K562 (cell line): Measurements from ENCODE around the gene CLASP1. TPM values are rescaled to one million over a fixed set of nuclear protein-coding genes. Genes with fewer than 3 reads are reported as not detected.

Experiments
- ATAC-seq: fragments of 200-7000 bp; cut with Tn5 transposase; 3 replicates; pipeline ENCODE4 v1.9.1; 2020; ENCODE audit warnings: moderate library complexity
- BruUV-seq: library from RNA; stranded (reverse); fragments of 400-500 nt; replicated peaks from 2 replicates; lab custom pipeline; 2021; lab: Mats Ljungman, UMichigan
- CTCF ChIA-PET: fragments of 300-600 bp; formaldehyde crosslinking; extraction: SDS; loops from one replicate; lab custom pipeline; 2021; ENCODE audit warnings: low intra/inter-chr PET ratio; lab: Yijun Ruan, JAX
- POLR2A ChIA-PET: fragments of 300-600, 350-650 bp; sonication (Branson Sonifier 250); formaldehyde crosslinking; extraction: SDS; loops from one replicate; lab custom pipeline; 2021; ENCODE audit warnings: antibody characterized with exemption, inconsistent platforms; lab: Yijun Ruan, JAX
- DNase-seq, 4 experiments: peaks; one replicate each; pipeline versions ENCODE4 v3.0.0 to v3.0.0-alpha.2; 2011 to 2018; ENCODE audit warnings: low spot score in 3 of 4, mixed read lengths in 3 of 4; ENCODE audit errors: extremely low read depth in 1 of 4
- FAIRE-seq: peaks from 2 replicates; lab custom pipeline; 2011; peaks lifted over from hg19 to GRCh38; lab: Jason Lieb, UNC
- H2AFZ ChIP-seq: 2 replicates; pipeline ENCODE4 v1.6.0; 2011; ENCODE audit warnings: low read depth, low read length, control low read depth, inconsistent platforms
- H3K27ac ChIP-seq: fragments of 200-600 bp; 3 replicates; pipeline ENCODE4 v1.8.0; 2011; ENCODE audit warnings: low read depth, mild to moderate bottlenecking, control low read depth, inconsistent platforms, low read length, moderate library complexity, mixed read lengths; ENCODE audit errors: extremely low read depth
- H3K27me3 ChIP-seq, 2 experiments: fragments of 300-600 bp in 1 of 2; 2 replicates in 1 of 2; 3 replicates in 1 of 2; pipeline versions ENCODE4 v1.6.0 to v1.8.0; 2011; ENCODE audit warnings: inconsistent platforms in 2 of 2, low read length in 2 of 2, mild to moderate bottlenecking in 1 of 2, mixed read lengths in 1 of 2, moderate library complexity in 1 of 2; ENCODE audit not compliant: control insufficient read depth in 2 of 2, insufficient read depth in 2 of 2
- H3K36me3 ChIP-seq: fragments of 300-600 bp; 3 replicates; pipeline ENCODE4 v1.8.0; 2011; ENCODE audit warnings: mild to moderate bottlenecking, low read length, inconsistent platforms; ENCODE audit not compliant: control insufficient read depth, insufficient read depth
- H3K4me1 ChIP-seq, 2 experiments: fragments of 200-600 bp in 1 of 2; replicated peaks in 1 of 2; 2 replicates in 1 of 2; 3 replicates in 1 of 2; pipeline versions ENCODE4 v1.5.1 to v1.8.0; 2011; ENCODE audit warnings: inconsistent platforms in 2 of 2, low read length in 2 of 2, mild to moderate bottlenecking in 1 of 2, mixed read lengths in 1 of 2, moderate library complexity in 1 of 2; ENCODE audit not compliant: control insufficient read depth in 2 of 2, insufficient read depth in 2 of 2
- H3K4me2 ChIP-seq: 2 replicates; pipeline ENCODE4 v1.6.1; 2011; ENCODE audit warnings: low read length, control low read depth, inconsistent platforms, mixed read lengths; ENCODE audit not compliant: insufficient read depth
- H3K4me3 ChIP-seq: fragments of 200-600 bp; sonication (generic), shearing (Covaris generic); 2 replicates; pipeline ENCODE4 v1.5.1; 2016; ENCODE audit warnings: control low read depth, inconsistent platforms
- H3K79me2 ChIP-seq: fragments of 200-600 bp; 3 replicates; pipeline ENCODE4 v1.8.0; 2011; ENCODE audit warnings: low read length, inconsistent platforms; ENCODE audit not compliant: control insufficient read depth, insufficient read depth
- H3K9ac ChIP-seq, 2 experiments: 2 replicates each; pipeline versions ENCODE4 v1.6.0 to v1.6.1; 2011; ENCODE audit warnings: low read depth in 2 of 2, low read length in 2 of 2, control low read depth in 1 of 2, inconsistent platforms in 1 of 2, mild to moderate bottlenecking in 1 of 2, mixed read lengths in 1 of 2; ENCODE audit not compliant: insufficient read depth in 1 of 2
- H3K9me1 ChIP-seq: one replicate; pipeline ENCODE4 v1.6.0; 2011; ENCODE audit warnings: inconsistent platforms, mild to moderate bottlenecking, low read length, moderate library complexity; ENCODE audit not compliant: control insufficient read depth, insufficient read depth
- H3K9me3 ChIP-seq: replicated peaks from 2 replicates; pipeline ENCODE4 v1.5.1; 2011; ENCODE audit warnings: low read depth, low read length, inconsistent platforms; ENCODE audit not compliant: control insufficient read depth, insufficient read depth
- H4K20me1 ChIP-seq: replicated peaks from 2 replicates; pipeline ENCODE4 v1.6.1; 2011; ENCODE audit warnings: low read length, inconsistent platforms, mixed read lengths; ENCODE audit not compliant: control insufficient read depth, insufficient read depth
- CCNT2 ChIP-seq: IDR thresholded peaks from 2 replicates; pipeline ENCODE4 v1.6.1; 2011; ENCODE audit warnings: borderline replicate concordance, low read depth, mild to moderate bottlenecking, moderate library complexity, mixed read lengths, low read length; ENCODE audit not compliant: insufficient read length; ENCODE audit errors: extremely low read depth
- CREM ChIP-seq: IDR thresholded peaks from 2 replicates; pipeline ENCODE4 v1.6.1; 2014; ENCODE audit warnings: antibody characterized with exemption, low read depth
- CTCF ChIP-seq, 3 experiments: IDR thresholded peaks in 2 of 3; conservative IDR thresholded peaks in 1 of 3; 2 replicates each; pipeline ENCODE4 v1.5.1; 2011 to 2012; ENCODE audit warnings: low read length in 3 of 3, mild to moderate bottlenecking in 3 of 3, control low read depth in 2 of 3, improper control_type of control experiment in 1 of 3, inconsistent platforms in 1 of 3, low read depth in 1 of 3, mixed read lengths in 1 of 3, moderate library complexity in 1 of 3; ENCODE audit not compliant: insufficient read depth in 2 of 3
- GTF2B ChIP-seq: IDR thresholded peaks from 2 replicates; pipeline ENCODE4 v1.6.1; 2011; ENCODE audit not compliant: insufficient read length; ENCODE audit errors: extremely low read depth
- SRSF7 ChIP-seq: fragments of 200-400 bp; formaldehyde crosslinking; optimal IDR thresholded peaks from 2 replicates; pipeline ENCODE3; 2017; ENCODE audit warnings: mild to moderate bottlenecking, low read depth, low read length
- ZC3H4 ChIP-seq: sonication (generic); formaldehyde crosslinking; IDR thresholded peaks from 2 replicates; pipeline ENCODE4 v1.9.0; 2021; ENCODE audit warnings: missing genetic modification reagents, borderline replicate concordance
- ZKSCAN3 ChIP-seq: fragments of 250-450 bp; sonication (Bioruptor Pico); IDR thresholded peaks from 2 replicates; pipeline ENCODE4 v1.4.0; 2020
- in situ Hi-C: fragments of 300-500 bp; cut with MboI; formaldehyde crosslinking; loops from 4 replicates; pipeline ENCODE4 v1.15.0; 2018; ENCODE audit warnings: inconsistent platforms, mixed read lengths
- intact Hi-C: fragments of 100-400 bp; cut with micrococcal nuclease; formaldehyde crosslinking; loops from 2 replicates; pipeline ENCODE4 v1.14.2; 2022
- polyA plus RNA-seq, 8 experiments: library from polyadenylated mRNA; depleted of rRNA in 4 of 8; stranded (reverse) in 5 of 8; unstranded in 3 of 8; fragments of >200 nt; fragmentation: Nextera tagmentation in 2 of 8; fragmentation: Illumina TruSeq in 1 of 8; extraction: Ambion mirVana in 2 of 8; extraction: Trizol in 1 of 8; gene quantifications; 2 replicates each; pipeline versions ENCODE4 v1.2.1 to v1.2.3, GENCODE V29; 2011 to 2014; ENCODE audit warnings: inconsistent platforms in 1 of 8, missing spikeins in 1 of 8
- total RNA-seq, 7 experiments: library from RNA; depleted of rRNA in 6 of 7; stranded (reverse); fragments of >200 nt in 6 of 7; fragmentation: Illumina TruSeq in 2 of 7; extraction: Trizol in 2 of 7; gene quantifications; 2 replicates each; pipeline versions ENCODE4 v1.2.1 to v1.2.3, GENCODE V29; 2011 to 2021; ENCODE audit warnings: low replicate concordance in 1 of 7

The CLASP1 gene
- total and polyA plus RNA-seq, 9 of the 15 experiments (the other 6 are each of a cell fraction or from before 2014, with no cell fraction given): 1.7 to 40.3 (median 20.7) TPM

DNA sequence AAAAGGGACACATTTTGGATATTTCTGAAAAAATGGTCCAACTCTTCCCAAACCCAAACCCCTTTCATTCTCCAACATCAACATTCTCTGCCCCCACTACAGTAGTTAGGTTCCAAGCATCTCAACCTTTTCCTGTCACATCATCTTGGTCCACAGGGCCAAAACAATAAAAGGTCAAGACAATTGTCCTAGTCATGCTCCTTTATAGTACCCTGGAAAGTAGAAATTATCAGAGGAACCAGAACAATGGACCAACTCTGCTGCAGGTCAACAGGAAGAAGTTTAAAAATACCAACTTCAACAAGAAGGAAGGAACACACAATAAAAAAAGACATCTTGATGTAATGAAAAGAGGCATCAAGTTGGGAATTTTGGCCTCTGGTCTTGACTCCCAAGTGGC lies 36.1 kb downstream of the CLASP1 start:
- FAIRE-seq (no peak), DNase-seq (no peak), ATAC-seq (no peak)
- CTCF ChIA-PET: no interaction called here
- Histone ChIP-seq H4K20me1 (peaks cover 5% of the 10 kb centered on the region; the same call in 1 of the 2 replicates), H3K9me3 (no peaks in the 10 kb centered on the region), H3K4me3 (no peak overlapping the region), H3K9me1 (no peaks in the 10 kb centered on the region), H3K9ac (no peak overlapping the region), H3K27ac (no peak overlapping the region), H2AFZ (no peak overlapping the region), H3K36me3 (peaks cover 11% of the 10 kb centered on the region; the same call in 1 of the 3 replicates), H3K4me2 (no peak overlapping the region), H3K79me2 (peaks cover 48% of the 10 kb centered on the region), H3K27me3 (no peaks in the 10 kb centered on the region), H3K4me1 (peaks cover 6 to 13% of the 10 kb centered on the region in 2 experiments; a peak in 3 of 5 replicates)
- POLR2A ChIA-PET: interaction anchor here (1.0 kb wide), 1 partner anchor 13 kb away, joined by 3 read pairs; no protein-coding TSS in a partner anchor
- no TSS peak for BruUV-seq
- intact Hi-C loops (no loop called here), in situ Hi-C loops (no loop called here)
- TF ChIP-seq CCNT2: no peak
- no peak for TF ChIP-seq ZKSCAN3 (CRISPR knock-in tag)
- TF ChIP-seq ZC3H4 (CRISPR knock-in tag): no peak
- no peak for TF ChIP-seq SRSF7
- TF ChIP-seq CREM: no peak
- TF ChIP-seq CTCF (IDR thresholded peaks at IDR 0.05 in 2 of 3, conservative IDR thresholded peaks at IDR 0.05 in 1 of 3; ENCODE audit: insufficient read depth in 2 of 3, low read depth in 1 of 3, low read length in 3 of 3): no peak
- TF ChIP-seq GTF2B: no peak
